ENCODE data around the gene LHFPL3.

The LHFPL3 gene

DNA sequence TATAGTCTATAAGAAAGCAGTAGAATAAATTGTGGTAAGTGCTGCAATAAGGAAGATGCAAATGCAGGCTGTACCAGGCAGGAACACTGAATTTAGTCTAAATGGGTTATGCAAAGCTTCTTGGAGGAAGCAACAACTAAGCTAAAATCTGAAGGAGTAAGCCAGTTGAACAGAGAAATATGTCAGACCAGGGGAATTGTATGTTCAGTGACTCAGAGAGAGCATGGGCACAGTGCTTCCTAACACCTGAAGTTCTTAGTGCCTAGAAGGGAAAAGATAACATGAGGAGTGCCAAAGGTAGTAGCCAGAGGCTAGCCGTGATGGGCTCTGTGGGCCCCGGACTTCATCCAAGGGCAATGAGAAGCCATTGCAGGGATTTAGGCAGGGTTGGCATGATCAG is 481.5 kb downstream of the LHFPL3 start:
- DNase-seq: no peak

- no peak for DNase-seq
These were observed 485.7 kb downstream of the LHFPL3 start for GRCh38 chr7:104814126-104814525.

- no peak for DNase-seq
These were observed 486.4 kb downstream of the LHFPL3 start for GRCh38 chr7:104814671-104815400.

- no peak for DNase-seq
These were observed 488.1 kb downstream of the LHFPL3 start for GRCh38 chr7:104816537-104816936.

- DNase-seq: no peak
These were observed 490.8 kb downstream of the LHFPL3 start for GRCh38 chr7:104818961-104819880.

GRCh38 chr7:104820836-104821535 is 492.6 kb downstream of the LHFPL3 start:
- DNase-seq: no peak

- no peak for DNase-seq
These were observed 494.8 kb downstream of the LHFPL3 start for GRCh38 chr7:104823177-104823576.

GRCh38 chr7:104825099-104825498 is 496.7 kb downstream of the LHFPL3 start:
- no peak for DNase-seq

DNA sequence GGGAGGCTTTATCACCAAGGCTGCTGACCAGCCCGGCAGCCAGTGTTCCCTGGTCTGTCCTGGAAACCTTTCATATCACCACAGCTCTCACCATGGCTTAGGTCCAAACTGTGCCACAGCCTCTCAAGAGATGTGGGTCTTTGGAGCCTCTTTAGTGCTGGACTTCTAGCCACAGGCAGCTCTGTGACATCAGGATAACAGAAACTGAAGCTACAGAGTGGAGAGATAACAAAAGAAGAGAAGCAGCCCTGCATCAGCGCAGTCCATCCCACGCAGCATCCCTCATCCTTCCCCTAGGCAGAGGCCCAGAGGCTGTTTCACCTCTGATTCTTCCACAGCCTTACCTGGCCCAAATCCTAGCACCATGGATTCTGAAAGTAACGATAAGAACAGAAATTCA is 497.7 kb downstream of the LHFPL3 start:
- DNase-seq: no peak

- no peak for DNase-seq
These were observed 508.6 kb downstream of the LHFPL3 start for GRCh38 chr7:104836976-104837375.

DNA sequence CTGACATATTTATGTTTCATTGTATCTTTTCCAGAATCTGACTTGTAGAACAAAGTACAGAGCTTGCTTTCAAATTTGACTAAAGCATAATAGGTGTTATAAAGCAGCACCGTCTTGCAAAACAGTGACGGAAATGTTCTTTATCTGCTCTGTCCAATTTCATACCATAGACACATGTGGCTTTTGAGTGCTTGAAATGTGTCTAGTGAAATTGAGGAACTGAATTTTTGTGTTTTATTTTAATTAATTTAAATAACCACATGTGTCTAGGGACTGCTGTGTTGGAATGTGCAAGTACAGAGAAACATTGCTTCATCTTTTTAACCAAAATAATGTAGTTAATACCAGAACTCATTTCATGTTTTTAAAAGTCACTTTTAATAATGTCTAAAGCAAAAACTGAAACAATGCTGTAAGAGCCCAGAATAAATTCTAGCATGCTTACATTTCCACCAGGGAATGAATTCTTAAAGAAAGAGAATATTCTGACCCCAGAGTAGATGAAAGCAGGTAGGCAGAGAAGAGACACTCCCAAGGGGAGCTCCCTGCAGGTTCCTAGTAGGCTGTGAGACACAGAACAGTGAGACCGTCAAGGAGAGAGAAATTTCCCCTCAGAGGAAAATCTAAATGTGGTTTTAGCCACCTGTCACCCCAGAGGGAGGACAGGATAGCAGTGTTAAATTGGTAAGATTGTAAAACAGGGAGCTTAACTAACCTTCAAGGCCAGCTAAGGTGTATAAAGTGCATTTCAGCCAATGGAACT is 510.3 kb downstream of the LHFPL3 start:
- no peak for DNase-seq

GRCh38 chr7:104839842-104840241 is 511.4 kb downstream of the LHFPL3 start:
- DNase-seq: no peak

DNA sequence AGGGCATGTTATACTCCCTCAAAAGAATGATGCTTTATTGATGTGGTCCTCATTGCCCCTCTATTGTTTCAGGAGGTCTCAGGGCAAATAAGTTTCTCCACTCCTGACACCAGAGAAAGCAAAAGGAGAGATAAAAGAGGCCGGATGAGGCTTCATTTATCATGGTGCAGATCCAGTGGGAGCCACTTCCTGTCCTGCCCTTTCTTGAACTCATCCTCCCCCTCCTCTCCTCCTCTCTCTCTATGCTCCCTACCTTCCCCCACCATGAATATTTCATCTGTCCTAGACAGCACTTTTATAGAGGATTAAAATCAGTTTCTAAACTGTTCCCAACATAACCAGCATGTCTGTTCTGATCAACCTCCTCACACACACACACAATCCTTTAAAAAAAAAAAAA is 513.4 kb downstream of the LHFPL3 start:
- no peak for DNase-seq

GRCh38 chr7:104843198-104843597 is 514.8 kb downstream of the LHFPL3 start:
- no peak for DNase-seq

GRCh38 chr7:104845557-104845956 is 517.2 kb downstream of the LHFPL3 start:
- DNase-seq: no peak

DNA sequence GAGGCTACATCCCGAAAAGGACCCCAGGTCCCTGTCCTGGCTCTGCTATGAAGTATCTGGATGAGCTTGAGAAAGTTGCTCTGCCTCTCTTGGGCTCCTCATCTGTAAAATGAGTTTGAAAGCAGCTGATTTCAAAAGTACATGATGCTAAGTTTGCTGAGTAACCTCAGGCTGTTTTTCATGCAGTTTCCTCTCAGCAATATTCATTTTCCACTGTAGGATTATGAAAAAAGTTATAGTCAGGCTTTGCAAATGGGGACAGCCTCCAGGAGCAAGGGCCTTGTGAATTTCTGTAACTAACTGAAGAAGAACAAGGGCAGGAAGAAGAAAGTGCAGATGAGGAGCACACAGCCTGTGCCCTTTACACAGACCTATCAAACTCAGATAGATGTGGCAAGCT is 518.3 kb downstream of the LHFPL3 start:
- no peak for DNase-seq

DNA sequence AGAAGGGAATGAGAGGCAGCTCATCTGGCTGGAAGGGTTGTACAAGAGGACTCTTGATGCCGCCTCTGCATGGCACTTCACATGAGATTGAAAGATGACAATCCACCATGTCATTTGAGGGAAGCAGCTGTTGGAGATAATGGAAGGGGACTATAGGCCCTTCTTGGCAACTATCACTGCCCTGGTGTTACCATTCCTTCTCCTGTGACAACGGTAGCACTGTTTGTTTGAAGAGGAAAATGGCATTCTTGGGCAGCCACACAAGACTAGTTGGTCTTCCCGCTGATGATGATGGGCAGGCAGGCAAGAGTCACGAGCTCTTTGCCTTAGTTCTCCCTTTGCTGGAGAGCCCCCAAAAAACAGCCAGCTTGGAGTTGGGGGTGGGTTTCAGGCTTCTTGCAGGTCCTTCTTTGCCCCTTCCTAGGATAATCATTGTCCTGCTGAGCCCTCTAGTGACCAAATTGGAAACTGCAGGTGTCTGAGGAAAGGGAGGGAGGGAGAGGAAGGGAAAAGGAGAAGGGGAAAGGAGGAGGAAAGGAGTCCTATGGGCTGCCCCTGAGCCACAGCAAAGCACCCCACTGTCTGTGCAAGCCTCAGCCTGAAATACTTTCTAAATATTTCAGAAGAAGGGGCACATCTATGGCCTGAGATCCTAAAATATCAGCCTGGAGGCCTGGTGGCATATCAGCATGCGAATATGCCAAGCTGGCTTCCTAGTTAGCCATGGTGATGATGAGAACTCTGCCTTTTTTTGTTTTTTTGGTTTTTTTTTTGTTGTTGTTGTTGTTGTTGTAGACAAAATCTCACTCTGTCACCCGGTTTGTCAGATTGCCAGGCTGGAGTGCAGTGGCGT is 520.0 kb downstream of the LHFPL3 start:
- peak; percentile 41 for DNase-seq

DNA sequence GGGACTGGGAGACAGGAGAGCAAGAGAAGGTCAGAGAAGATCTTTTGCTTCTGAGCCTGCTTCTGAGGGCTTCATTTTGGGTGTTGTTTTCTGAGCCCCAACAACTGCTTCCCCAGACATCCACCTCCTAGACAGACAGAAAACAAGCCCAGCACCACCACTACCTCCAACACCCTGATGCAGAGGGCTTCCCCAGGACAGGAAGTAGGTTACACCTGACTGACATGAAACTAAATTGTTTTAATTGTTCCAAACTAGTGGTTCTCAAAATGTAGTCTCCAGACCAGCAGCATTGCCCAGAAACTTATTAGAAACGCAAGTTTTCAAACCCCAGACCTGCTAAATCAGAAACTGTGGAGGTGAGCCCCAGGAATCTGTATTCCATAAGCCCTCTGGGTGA is 522.0 kb downstream of the LHFPL3 start:
- no peak for DNase-seq

GRCh38 chr7:104851268-104851667 is 522.9 kb downstream of the LHFPL3 start:
- no peak for DNase-seq

GRCh38 chr7:104852386-104852785 is 524.0 kb downstream of the LHFPL3 start:
- DNase-seq: no peak

DNA sequence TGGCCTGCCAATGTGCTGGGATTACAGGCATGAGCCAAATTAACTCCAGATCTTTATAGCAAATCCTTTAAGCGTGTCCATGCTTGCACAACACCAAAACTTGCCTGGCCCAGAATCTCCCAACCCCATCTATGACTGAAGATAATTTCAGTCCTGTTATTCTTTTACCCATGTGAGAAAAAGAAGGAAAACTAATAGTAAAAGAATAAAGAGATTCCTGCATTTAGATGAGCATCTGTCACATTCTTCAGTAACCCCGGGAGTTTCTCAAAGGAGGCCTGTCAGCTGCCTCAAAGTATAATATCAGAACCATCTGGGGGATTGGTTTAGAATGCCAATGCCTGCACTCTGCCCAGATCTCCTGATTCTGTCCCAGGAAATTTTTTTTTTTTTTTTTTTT is 527.5 kb downstream of the LHFPL3 start:
- DNase-seq: no peak

All from NCI-H526 treated with DMSO at 0.1 percent for 48 hours (cell line).